Adipocyte (in vitro differentiated cells): ENCODE results near the gene ARHGAP5.

Source experiments
- DNase-seq: peaks from one replicate; pipeline ENCODE4 v3.0.0-alpha.2; 2015; ENCODE audit warnings: low read depth
- H3K27me3 ChIP-seq: replicated peaks from 2 replicates; pipeline ENCODE4 v1.7.0; 2013; ENCODE audit warnings: mild to moderate bottlenecking, low read length, moderate library complexity; ENCODE audit not compliant: control insufficient read depth, insufficient read depth
- H3K36me3 ChIP-seq: 2 replicates; pipeline ENCODE4 v1.7.0; 2013; ENCODE audit warnings: low read length, mild to moderate bottlenecking, moderate library complexity; ENCODE audit not compliant: control insufficient read depth, insufficient read depth, severe bottlenecking
- H3K4me1 ChIP-seq: 2 replicates; pipeline ENCODE4 v1.7.0; 2013; ENCODE audit warnings: mild to moderate bottlenecking, low read length, moderate library complexity; ENCODE audit not compliant: control insufficient read depth, insufficient read depth
- H3K4me3 ChIP-seq: 2 replicates; pipeline ENCODE4 v1.7.0; 2013; ENCODE audit warnings: mild to moderate bottlenecking, low read length, moderate library complexity
- H3K9ac ChIP-seq: 2 replicates; pipeline ENCODE4 v1.7.0; 2013; ENCODE audit warnings: mild to moderate bottlenecking, low read length, moderate library complexity
- H3K9me3 ChIP-seq: 2 replicates; pipeline ENCODE4 v1.7.0; 2013; ENCODE audit warnings: mild to moderate bottlenecking, low read length, moderate library complexity; ENCODE audit not compliant: control insufficient read depth

Gene ARHGAP5

DNA sequence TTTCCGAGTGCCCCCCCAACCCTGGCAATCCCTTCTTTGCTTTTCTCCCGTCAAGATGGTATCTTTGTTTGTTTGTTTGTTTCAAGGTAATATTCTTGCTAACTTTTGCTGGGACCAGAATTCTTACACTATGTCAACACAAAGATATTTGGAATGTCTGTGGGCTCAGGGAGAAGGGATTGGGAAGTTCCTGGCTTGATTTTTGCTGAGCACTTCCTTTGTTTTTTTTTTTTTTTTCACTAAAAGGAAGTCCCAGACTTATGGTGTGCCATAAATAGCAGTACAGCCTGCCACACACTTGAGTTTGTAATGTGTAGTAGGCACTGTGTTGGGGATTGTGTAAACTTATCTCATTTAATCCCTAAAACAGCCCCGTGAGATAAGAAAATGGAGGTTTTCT, 113.6 kb downstream of the ARHGAP5 start:
- Histone ChIP-seq H3K9me3 (no peaks in the 10 kb centered on the region), H3K9ac (no peak overlapping the region), H3K4me1 (no peaks in the 10 kb centered on the region), H3K27me3 (no peaks in the 10 kb centered on the region), H3K36me3 (no peaks in the 10 kb centered on the region), H3K4me3 (no peak overlapping the region)
- no peak for DNase-seq

DNA sequence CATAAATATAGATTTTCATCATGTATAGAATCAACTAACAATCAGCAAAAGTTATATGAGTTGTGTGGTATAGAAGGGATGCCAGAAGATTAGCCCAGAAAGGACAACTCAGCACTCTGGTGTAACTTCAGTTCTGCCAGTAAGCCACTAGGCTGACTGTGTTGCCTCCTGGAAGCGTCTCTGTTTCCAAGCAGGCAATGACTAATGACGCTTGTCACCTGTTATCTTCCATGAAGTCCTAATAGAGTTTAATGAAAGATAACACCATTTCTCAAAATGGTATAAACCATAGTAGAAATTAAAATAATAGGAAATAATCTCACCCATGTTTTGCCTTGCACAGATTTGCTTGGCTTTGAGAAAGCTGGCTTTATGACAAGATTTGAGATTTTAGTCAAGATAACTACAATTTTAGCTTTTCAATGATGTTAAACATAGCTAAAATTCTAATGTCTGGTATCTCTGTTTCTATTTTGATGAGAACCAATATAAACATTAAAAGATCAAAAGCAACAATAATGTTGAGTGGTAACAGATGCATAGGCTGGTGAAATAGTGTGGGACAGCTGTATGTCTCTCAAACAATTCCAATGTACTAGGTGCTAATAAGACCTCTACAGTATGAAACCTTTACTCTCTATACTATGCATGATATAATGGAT, 115.7 kb downstream of the ARHGAP5 start:
- H3K4me1 ChIP-seq, result no peaks in the 10 kb centered on the region
- H3K9ac ChIP-seq, result no peak overlapping the region
- H3K4me3 ChIP-seq, result no peak overlapping the region
- H3K27me3 ChIP-seq, result no peaks in the 10 kb centered on the region
- no peak for DNase-seq
- no peaks in the 10 kb centered on the region for H3K9me3 ChIP-seq
- no peaks in the 10 kb centered on the region for H3K36me3 ChIP-seq

- H3K9me3 ChIP-seq, result no peaks in the 10 kb centered on the region
- H3K36me3 ChIP-seq, result no peaks in the 10 kb centered on the region
- H3K4me3 ChIP-seq, result no peak overlapping the region
- H3K4me1 ChIP-seq, result no peaks in the 10 kb centered on the region
- no peak overlapping the region for H3K9ac ChIP-seq
- no peak for DNase-seq
- H3K27me3 ChIP-seq, result no peaks in the 10 kb centered on the region
These were observed 116.4 kb downstream of the ARHGAP5 start for GRCh38 chr14:32193532-32193931.

GRCh38 chr14:32195636-32196035, 118.5 kb downstream of the ARHGAP5 start:
- Histone ChIP-seq H3K36me3 (no peaks in the 10 kb centered on the region), H3K4me1 (no peaks in the 10 kb centered on the region), H3K4me3 (no peak overlapping the region), H3K9ac (no peak overlapping the region), H3K9me3 (no peaks in the 10 kb centered on the region), H3K27me3 (no peaks in the 10 kb centered on the region)
- DNase-seq, result no peak

DNA sequence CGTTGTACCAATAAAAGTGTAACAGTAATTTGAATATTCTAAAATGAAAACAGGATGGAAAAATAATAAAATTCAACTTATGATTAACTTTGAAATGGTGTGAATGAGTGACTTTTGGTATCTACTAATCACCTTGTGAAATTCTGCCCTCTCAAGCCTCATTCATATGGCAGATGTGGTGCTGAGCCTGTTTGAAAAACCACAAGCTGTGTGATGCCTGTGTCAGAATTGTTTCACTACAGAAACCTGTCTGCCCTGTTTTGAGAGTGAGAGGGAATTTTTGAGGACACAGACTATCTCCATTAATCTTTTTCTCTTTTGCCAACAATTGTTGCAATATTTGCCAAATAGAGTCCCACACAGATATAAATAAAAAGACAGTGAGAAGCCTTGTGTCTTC, 120.8 kb downstream of the ARHGAP5 start:
- Histone ChIP-seq H3K9ac (no peak overlapping the region), H3K9me3 (no peaks in the 10 kb centered on the region), H3K27me3 (no peaks in the 10 kb centered on the region), H3K36me3 (no peaks in the 10 kb centered on the region), H3K4me3 (no peak overlapping the region), H3K4me1 (peaks cover 16% of the 10 kb centered on the region)
- DNase-seq, result no peak

GRCh38 chr14:32200368-32201192, 123.5 kb downstream of the ARHGAP5 start:
- no peak for DNase-seq
- no peaks in the 10 kb centered on the region for H3K9me3 ChIP-seq
- no peaks in the 10 kb centered on the region for H3K36me3 ChIP-seq
- H3K4me1 ChIP-seq, result peaks cover 16% of the 10 kb centered on the region
- H3K4me3 ChIP-seq, result peak overlapping the region; percentile 88
- peaks cover 6% of the 10 kb centered on the region for H3K27me3 ChIP-seq
- H3K9ac ChIP-seq, result no peak overlapping the region

GRCh38 chr14:32201193-32201815, 124.2 kb downstream of the ARHGAP5 start:
- DNase-seq, result peak; percentile 72
- no peaks in the 10 kb centered on the region for H3K9me3 ChIP-seq
- H3K27me3 ChIP-seq, result peaks cover 9% of the 10 kb centered on the region
- H3K36me3 ChIP-seq, result no peaks in the 10 kb centered on the region
- H3K4me3 ChIP-seq, result peak overlapping the region; percentile 88
- peaks cover 16% of the 10 kb centered on the region for H3K4me1 ChIP-seq
- peak overlapping the region; percentile 72 for H3K9ac ChIP-seq

DNA sequence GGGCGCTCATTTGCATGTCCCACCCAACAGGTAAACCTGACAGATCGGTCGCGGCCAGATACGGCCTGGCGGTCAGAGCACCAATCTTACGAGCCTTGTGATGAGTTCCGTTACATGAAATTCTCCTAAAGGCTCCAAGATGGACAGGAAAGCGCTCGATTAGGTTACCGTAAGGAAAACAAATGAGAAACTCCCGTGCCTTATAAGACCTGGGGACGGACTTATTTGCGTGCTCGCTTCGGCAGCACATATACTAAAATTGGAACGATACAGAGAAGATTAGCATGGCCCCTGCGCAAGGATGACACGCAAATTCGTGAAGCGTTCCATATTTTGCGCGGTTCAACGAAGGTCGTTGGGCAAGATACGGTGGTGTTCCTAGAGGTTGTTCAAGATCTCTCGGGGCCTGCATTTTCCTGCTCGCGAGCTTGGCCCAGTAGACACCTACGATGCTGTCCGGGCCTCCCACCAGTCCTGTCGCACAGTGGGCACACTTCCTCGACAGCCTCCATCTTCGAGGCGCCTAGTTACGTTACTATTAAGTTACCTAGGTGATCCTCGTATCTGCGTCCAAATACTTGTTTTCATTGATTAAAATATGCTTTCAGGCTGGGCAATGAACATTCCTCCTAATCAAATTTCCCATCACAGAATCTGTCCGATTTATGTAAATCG, 124.8 kb downstream of the ARHGAP5 start, which contains the start of gene RNU6-7:
RNU6-7 (plus strand) TSS at position 230 of the 675 bp plus-strand sequence.
- Histone ChIP-seq H3K36me3 (no peaks in the 10 kb centered on the region), H3K9ac (peak within 1 kb of the TSS; percentile 72), H3K4me1 (peaks cover 16% of the 10 kb centered on the region), H3K27me3 (peaks cover 10% of the 10 kb centered on the region), H3K4me3 (peak within 1 kb of the TSS; percentile 88), H3K9me3 (no peaks in the 10 kb centered on the region)
- DNase-seq, result peak; percentile 22

GRCh38 chr14:32202491-32202997, 125.4 kb downstream of the ARHGAP5 start:
- Histone ChIP-seq H3K9me3 (no peaks in the 10 kb centered on the region), H3K4me3 (peak overlapping the region; percentile 88), H3K27me3 (peaks cover 16% of the 10 kb centered on the region), H3K9ac (no peak overlapping the region), H3K36me3 (no peaks in the 10 kb centered on the region), H3K4me1 (peaks cover 16% of the 10 kb centered on the region)
- no peak for DNase-seq

GRCh38 chr14:32202998-32203882, 126.1 kb downstream of the ARHGAP5 start, which contains the start of gene RNU6-8:
Gene RNU6-8 (minus strand): TSS chr14:32203269.
- peak; percentile 84 for DNase-seq
- H3K4me3 ChIP-seq, result peak within 1 kb of the TSS; percentile 88
- peaks cover 18% of the 10 kb centered on the region for H3K27me3 ChIP-seq
- peaks cover 16% of the 10 kb centered on the region for H3K4me1 ChIP-seq
- peak within 1 kb of the TSS; percentile 84 for H3K9ac ChIP-seq
- H3K9me3 ChIP-seq, result no peaks in the 10 kb centered on the region
- no peaks in the 10 kb centered on the region for H3K36me3 ChIP-seq
